C4-2B (cell line): ENCODE results near the gene SGMS1.

Experiments
- CTCF ChIP-seq: fragments of 450-650 bp; conservative IDR thresholded peaks from 2 replicates; pipeline ENCODE4 v1.5.1; 2017; ENCODE audit warnings: mild to moderate bottlenecking
- ZFX ChIP-seq: fragments of 450-650 bp; IDR thresholded peaks from 2 replicates; pipeline ENCODE4 v1.6.1; 2017

- TF ChIP-seq CTCF: no peak
- TF ChIP-seq ZFX: no peak
These were observed 120.0 kb downstream of the SGMS1 start for GRCh38 chr10:50503661-50504320.
